ENCODE results near the gene FOXN3.

FOXN3 gene

GRCh38 chr14:89131004-89131750 lies 285.9 kb downstream of the FOXN3 start:
- no peak for TF ChIP-seq CTCF (IDR thresholded peaks at IDR 0.05; ENCODE audit: low read depth, low read length, missing control alignments)
- H3K27ac ChIP-seq = no peak overlapping the region
- H3K36me3 ChIP-seq (replicated peaks) = no peaks in the 10 kb centered on the region
- in situ Hi-C loops (cut with HindIII; ENCODE audit: low pct_ligation_motif_present, low sequenced_read_pairs) = no loop called here
- H3K27me3 ChIP-seq (replicated peaks) = no peaks in the 10 kb centered on the region
- no peak overlapping the region for H3K4me3 ChIP-seq (ENCODE audit: low read depth, low read length)
- no peak for DNase-seq

- TF ChIP-seq CTCF (IDR thresholded peaks at IDR 0.05; ENCODE audit: low read depth, low read length, missing control alignments) = no peak
- in situ Hi-C loops (cut with HindIII; ENCODE audit: low pct_ligation_motif_present, low sequenced_read_pairs) = no loop called here
- Histone ChIP-seq H3K27me3 (replicated peaks) (no peaks in the 10 kb centered on the region), H3K4me3 (ENCODE audit: low read depth, low read length) (no peak overlapping the region), H3K36me3 (replicated peaks) (no peaks in the 10 kb centered on the region), H3K27ac (no peak overlapping the region)
- DNase-seq = no peak
These were observed 287.5 kb downstream of the FOXN3 start for GRCh38 chr14:89129570-89129969.

- in situ Hi-C loops (cut with HindIII; ENCODE audit: low pct_ligation_motif_present, low sequenced_read_pairs) = no loop called here
- H3K36me3 ChIP-seq (replicated peaks) = no peaks in the 10 kb centered on the region
- no peak for TF ChIP-seq CTCF (IDR thresholded peaks at IDR 0.05; ENCODE audit: low read depth, low read length, missing control alignments)
- no peak for DNase-seq
- no peak overlapping the region for H3K4me3 ChIP-seq (ENCODE audit: low read depth, low read length)
- H3K27me3 ChIP-seq (replicated peaks) = no peaks in the 10 kb centered on the region
- no peak overlapping the region for H3K27ac ChIP-seq
These were observed 288.6 kb downstream of the FOXN3 start for GRCh38 chr14:89128311-89129026.

- Histone ChIP-seq H3K4me3 (ENCODE audit: low read depth, low read length) (no peak overlapping the region), H3K27me3 (replicated peaks) (no peaks in the 10 kb centered on the region), H3K36me3 (replicated peaks) (no peaks in the 10 kb centered on the region), H3K27ac (no peak overlapping the region)
- no peak for TF ChIP-seq CTCF (IDR thresholded peaks at IDR 0.05; ENCODE audit: low read depth, low read length, missing control alignments)
- no peak for DNase-seq
- in situ Hi-C loops (cut with HindIII; ENCODE audit: low pct_ligation_motif_present, low sequenced_read_pairs) = no loop called here
These were observed 290.6 kb downstream of the FOXN3 start for GRCh38 chr14:89126461-89126860.

GRCh38 chr14:89125216-89125615 lies 291.8 kb downstream of the FOXN3 start:
- Histone ChIP-seq H3K27ac (no peak overlapping the region), H3K4me3 (ENCODE audit: low read depth, low read length) (no peak overlapping the region), H3K36me3 (replicated peaks) (no peaks in the 10 kb centered on the region), H3K27me3 (replicated peaks) (no peaks in the 10 kb centered on the region)
- no peak for TF ChIP-seq CTCF (IDR thresholded peaks at IDR 0.05; ENCODE audit: low read depth, low read length, missing control alignments)
- in situ Hi-C loops (cut with HindIII; ENCODE audit: low pct_ligation_motif_present, low sequenced_read_pairs) = no loop called here
- no peak for DNase-seq
